GM19240 (cell line): ENCODE measurements around the gene PIP5K1A.

Experiments used
- DNase-seq: peaks from one replicate; pipeline ENCODE4 v3.0.0; 2011; ENCODE audit warnings: low spot score; ENCODE audit not compliant: insufficient read length

The PIP5K1A gene

GRCh38 chr1:151288502-151288901 lies 90.2 kb downstream of the PIP5K1A start:
- no peak for DNase-seq

GRCh38 chr1:151289080-151289935 lies 91.0 kb downstream of the PIP5K1A start:
- no peak for DNase-seq

- DNase-seq: no peak
Observed at GRCh38 chr1:151289991-151290708, 91.8 kb downstream of the PIP5K1A start.

- DNase-seq: no peak
Observed at GRCh38 chr1:151290709-151291303, 92.5 kb downstream of the PIP5K1A start.

- no peak for DNase-seq
Observed at GRCh38 chr1:151292207-151293030, 94.1 kb downstream of the PIP5K1A start.

- DNase-seq: no peak
Observed at GRCh38 chr1:151293093-151293492, 94.7 kb downstream of the PIP5K1A start.

GRCh38 chr1:151294742-151295462 lies 96.5 kb downstream of the PIP5K1A start:
- no peak for DNase-seq
